DOHH2 (cell line): ENCODE data around the gene P2RX6.

Experiments
- H3F3A ChIP-seq: fragments of 200-600 bp; sonication (generic), shearing (Covaris generic); 2 replicates; pipeline ENCODE4 v1.6.0; 2016; ENCODE audit warnings: antibody characterized with exemption, mild to moderate bottlenecking; ENCODE audit not compliant: control insufficient read depth, insufficient read depth
- H3K27ac ChIP-seq: fragments of 200-600 bp; sonication (generic); 2 replicates; pipeline ENCODE4 v1.5.1; 2014; ENCODE audit warnings: low read depth, mild to moderate bottlenecking, low read length, moderate library complexity
- H3K27me3 ChIP-seq: fragments of 200-600 bp; sonication (generic); 2 replicates; pipeline ENCODE4 v1.6.1; 2014; ENCODE audit warnings: mild to moderate bottlenecking, low read length, mixed read lengths; ENCODE audit not compliant: control insufficient read depth
- H3K36me3 ChIP-seq: fragments of 200-600 bp; sonication (generic); 2 replicates; pipeline ENCODE4 v1.6.1; 2014; ENCODE audit warnings: mild to moderate bottlenecking, low read length, moderate library complexity, mixed read lengths; ENCODE audit not compliant: control insufficient read depth
- H3K4me1 ChIP-seq: fragments of 200-600 bp; sonication (generic); 2 replicates; pipeline ENCODE4 v1.6.1; 2014; ENCODE audit warnings: mild to moderate bottlenecking, low read length, mixed read lengths; ENCODE audit not compliant: control insufficient read depth
- H3K4me2 ChIP-seq: fragments of 200-600 bp; sonication (generic); 2 replicates; pipeline ENCODE4 v1.6.0; 2014; ENCODE audit warnings: mild to moderate bottlenecking, low read length, moderate library complexity
- H3K4me3 ChIP-seq: fragments of 200-600 bp; sonication (generic); 2 replicates; pipeline ENCODE4 v1.5.1; 2014; ENCODE audit warnings: mild to moderate bottlenecking, low read length, mixed read lengths
- H3K79me2 ChIP-seq: fragments of 200-600 bp; sonication (generic); 2 replicates; pipeline ENCODE4 v1.6.1; 2014; ENCODE audit warnings: mild to moderate bottlenecking, low read length, mixed read lengths; ENCODE audit not compliant: control insufficient read depth
- H3K9me2 ChIP-seq: fragments of 200-600 bp; sonication (generic); replicated peaks from 2 replicates; pipeline ENCODE4 v1.6.1; 2014; ENCODE audit warnings: mild to moderate bottlenecking, low read length, mixed read lengths; ENCODE audit not compliant: control insufficient read depth
- H3K9me3 ChIP-seq: fragments of 200-600 bp; sonication (generic); 2 replicates; pipeline ENCODE4 v1.6.1; 2014; ENCODE audit warnings: antibody characterized with exemption, low read length, mixed read lengths; ENCODE audit not compliant: control insufficient read depth, insufficient read depth
- H4K20me1 ChIP-seq: fragments of 200-600 bp; sonication (generic); 2 replicates; pipeline ENCODE4 v1.6.0; 2014; ENCODE audit warnings: low read depth, mild to moderate bottlenecking, antibody characterized with exemption, low read length, moderate library complexity; ENCODE audit not compliant: control insufficient read depth, insufficient read depth
- CTCF ChIP-seq: fragments of 200-600 bp; sonication (generic); IDR thresholded peaks from one replicate; pipeline ENCODE4 v1.5.1; 2014; ENCODE audit warnings: antibody characterized with exemption, mild to moderate bottlenecking, low read depth, low read length; ENCODE audit not compliant: poor library complexity, severe bottlenecking
- EZH2phosphoT487 ChIP-seq: fragments of 200-600 bp; sonication (generic); IDR thresholded peaks from 2 replicates; pipeline ENCODE4 v1.6.1; 2017; ENCODE audit warnings: borderline replicate concordance, mild to moderate bottlenecking, antibody characterized with exemption, low read length, moderate library complexity, mixed read lengths

The P2RX6 gene

GRCh38 chr22:21051145-21051830 is 36.3 kb downstream of the P2RX6 start:
- H3K4me2 ChIP-seq = no peak overlapping the region
- peaks cover 4% of the 10 kb centered on the region for H3K27me3 ChIP-seq
- no peak overlapping the region for H3K27ac ChIP-seq
- TF ChIP-seq EZH2phosphoT487 (no peak), CTCF (no peak)
- no peaks in the 10 kb centered on the region for H3K36me3 ChIP-seq
- no peak overlapping the region for H3K4me3 ChIP-seq
- H3K4me1 ChIP-seq = peaks cover 23% of the 10 kb centered on the region
- H3F3A ChIP-seq = no peaks in the 10 kb centered on the region
- H4K20me1 ChIP-seq = no peaks in the 10 kb centered on the region
- no peaks in the 10 kb centered on the region for H3K9me2 ChIP-seq
- H3K79me2 ChIP-seq = no peaks in the 10 kb centered on the region
- no peaks in the 10 kb centered on the region for H3K9me3 ChIP-seq

- no peaks in the 10 kb centered on the region for H3K36me3 ChIP-seq
- H3K27ac ChIP-seq = no peak overlapping the region
- H3K9me3 ChIP-seq = no peaks in the 10 kb centered on the region
- H3K4me1 ChIP-seq = peaks cover 23% of the 10 kb centered on the region
- H3K79me2 ChIP-seq = no peaks in the 10 kb centered on the region
- no peak overlapping the region for H3K4me3 ChIP-seq
- no peak overlapping the region for H3K4me2 ChIP-seq
- H3K27me3 ChIP-seq = peaks cover 8% of the 10 kb centered on the region
- H3F3A ChIP-seq = no peaks in the 10 kb centered on the region
- H4K20me1 ChIP-seq = no peaks in the 10 kb centered on the region
- TF ChIP-seq CTCF (no peak), EZH2phosphoT487 (no peak)
- H3K9me2 ChIP-seq = no peaks in the 10 kb centered on the region
These were observed 37.0 kb downstream of the P2RX6 start for GRCh38 chr22:21051831-21052400.

- Histone ChIP-seq H3K36me3 (no peaks in the 10 kb centered on the region), H3K4me3 (no peak overlapping the region), H3F3A (no peaks in the 10 kb centered on the region), H3K27ac (no peak overlapping the region), H3K9me2 (no peaks in the 10 kb centered on the region), H3K9me3 (no peaks in the 10 kb centered on the region), H3K79me2 (no peaks in the 10 kb centered on the region), H3K4me2 (no peak overlapping the region), H3K4me1 (peaks cover 23% of the 10 kb centered on the region), H3K27me3 (peaks cover 11% of the 10 kb centered on the region), H4K20me1 (no peaks in the 10 kb centered on the region)
- TF ChIP-seq CTCF (no peak), EZH2phosphoT487 (no peak)
These were observed 37.9 kb downstream of the P2RX6 start for GRCh38 chr22:21052715-21053459.
